Loucy (cell line): ENCODE measurements around the gene EIF4G3.

Source experiments
- H2AFZ ChIP-seq: fragments of 200-600 bp; sonication (generic); 2 replicates; pipeline ENCODE4 v1.6.0; 2016; ENCODE audit warnings: antibody characterized with exemption, mild to moderate bottlenecking, low read length, moderate library complexity
- H3F3A ChIP-seq: fragments of 200-600 bp; 2 replicates; pipeline ENCODE4 v1.6.0; 2016; ENCODE audit warnings: antibody characterized with exemption, low read depth, mild to moderate bottlenecking
- H3K27me3 ChIP-seq: fragments of 200-600 bp; sonication (generic); 2 replicates; pipeline ENCODE4 v1.6.1; 2014; ENCODE audit warnings: low read length, mild to moderate bottlenecking; ENCODE audit not compliant: insufficient read depth, poor library complexity, severe bottlenecking
- H3K36me3 ChIP-seq: fragments of 200-600 bp; sonication (generic); 2 replicates; pipeline ENCODE4 v1.6.1; 2016; ENCODE audit warnings: low read length; ENCODE audit not compliant: insufficient read depth
- H3K4me1 ChIP-seq: fragments of 200-600 bp; sonication (generic); 2 replicates; pipeline ENCODE4 v1.5.1; 2014; ENCODE audit warnings: low read length, mild to moderate bottlenecking; ENCODE audit not compliant: insufficient read depth, poor library complexity, severe bottlenecking
- H3K4me2 ChIP-seq: fragments of 200-600 bp; sonication (generic); 2 replicates; pipeline ENCODE4 v1.6.0; 2014; ENCODE audit warnings: antibody characterized with exemption, low read length, low read depth, mild to moderate bottlenecking; ENCODE audit not compliant: poor library complexity, severe bottlenecking
- H3K4me3 ChIP-seq: fragments of 200-600 bp; sonication (generic); 2 replicates; pipeline ENCODE4 v1.5.1; 2014; ENCODE audit warnings: low read length, mild to moderate bottlenecking, mixed read lengths; ENCODE audit not compliant: poor library complexity, severe bottlenecking
- H3K79me2 ChIP-seq: fragments of 200-600 bp; sonication (generic); 2 replicates; pipeline ENCODE4 v1.6.1; 2014; ENCODE audit warnings: low read length; ENCODE audit not compliant: insufficient read depth
- H3K9ac ChIP-seq: fragments of 200-600 bp; sonication (generic); 2 replicates; pipeline ENCODE4 v1.6.0; 2014; ENCODE audit warnings: mild to moderate bottlenecking, low read depth, low read length, moderate library complexity; ENCODE audit not compliant: poor library complexity, severe bottlenecking
- H3K9me2 ChIP-seq: fragments of 200-600 bp; sonication (generic); replicated peaks from 2 replicates; pipeline ENCODE4 v1.6.1; 2016; ENCODE audit warnings: low read depth, low read length, mixed read lengths
- H3K9me3 ChIP-seq: fragments of 200-600 bp; sonication (generic); 2 replicates; pipeline ENCODE4 v1.6.1; 2014; ENCODE audit warnings: mild to moderate bottlenecking, antibody characterized with exemption, low read length, low read depth; ENCODE audit not compliant: insufficient read depth
- H4K20me1 ChIP-seq: fragments of 200-600 bp; sonication (generic); 2 replicates; pipeline ENCODE4 v1.6.0; 2014; ENCODE audit warnings: antibody characterized with exemption, low read length, mild to moderate bottlenecking; ENCODE audit not compliant: insufficient read depth, poor library complexity, severe bottlenecking
- EZH2phosphoT487 ChIP-seq: fragments of 200-600 bp; IDR thresholded peaks from 2 replicates; pipeline ENCODE4 v1.6.1; 2018; ENCODE audit warnings: antibody characterized with exemption, mild to moderate bottlenecking, moderate library complexity, borderline replicate concordance
- TF ChIP-seq, protein P1 (sequence below): fragments of 200-600 bp; sonication (generic); conservative IDR thresholded peaks from 2 replicates; pipeline ENCODE4 v1.5.1; 2014; ENCODE audit warnings: mild to moderate bottlenecking, antibody characterized with exemption, low read length

The EIF4G3 gene

DNA sequence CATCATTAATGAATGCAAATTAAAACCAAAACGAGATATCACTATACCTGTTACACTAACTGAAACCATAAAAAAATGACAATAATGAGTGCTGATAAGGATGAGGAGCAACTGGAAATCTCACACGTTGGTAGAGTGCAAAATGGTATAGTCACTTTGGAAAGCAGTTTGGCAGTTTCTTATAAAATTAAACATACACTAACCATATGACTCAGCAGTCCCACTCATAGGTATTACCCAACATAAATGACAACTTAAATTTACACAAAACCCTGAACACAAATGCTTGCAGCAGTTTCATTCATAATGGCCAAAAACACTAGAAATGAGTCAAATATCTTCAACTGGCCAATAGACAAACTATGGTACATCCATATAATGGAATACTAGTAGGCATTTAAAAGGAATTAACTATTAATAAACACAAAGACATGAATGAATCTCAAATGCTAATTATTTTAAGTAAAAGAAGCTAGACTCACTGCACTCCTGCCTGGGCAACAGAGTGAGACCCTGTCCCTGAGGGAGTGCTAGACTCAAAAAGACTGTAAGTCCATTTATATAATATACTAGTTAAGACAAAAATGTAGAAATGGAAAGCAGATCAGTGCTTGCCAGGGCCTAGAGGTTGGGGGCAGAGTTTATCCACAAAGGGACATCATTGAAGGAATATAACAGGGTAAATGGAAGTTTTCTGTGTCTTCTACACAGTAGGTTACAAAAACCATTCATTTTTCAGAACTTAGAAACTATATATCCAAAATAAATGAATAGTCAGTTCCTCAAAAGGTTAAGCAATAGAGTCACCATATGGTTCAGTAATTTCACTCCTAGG, 77.4 kb downstream of the EIF4G3 start:
- Histone ChIP-seq H3K4me2 (no peak overlapping the region), H3K4me3 (no peak overlapping the region), H3K9me2 (no peaks in the 10 kb centered on the region), H2AFZ (no peak overlapping the region), H3K4me1 (peaks cover 2% of the 10 kb centered on the region), H4K20me1 (no peaks in the 10 kb centered on the region), H3K27me3 (no peaks in the 10 kb centered on the region), H3K79me2 (peaks cover 3% of the 10 kb centered on the region; the same call in 1 of the 2 replicates), H3K9me3 (no peaks in the 10 kb centered on the region), H3F3A (no peaks in the 10 kb centered on the region), H3K36me3 (0 out of 2 replicates have a peak, but pooled peaks cover 2% of the 10 kb centered on the region), H3K9ac (no peak overlapping the region)
- TF ChIP-seq, protein P1, sequence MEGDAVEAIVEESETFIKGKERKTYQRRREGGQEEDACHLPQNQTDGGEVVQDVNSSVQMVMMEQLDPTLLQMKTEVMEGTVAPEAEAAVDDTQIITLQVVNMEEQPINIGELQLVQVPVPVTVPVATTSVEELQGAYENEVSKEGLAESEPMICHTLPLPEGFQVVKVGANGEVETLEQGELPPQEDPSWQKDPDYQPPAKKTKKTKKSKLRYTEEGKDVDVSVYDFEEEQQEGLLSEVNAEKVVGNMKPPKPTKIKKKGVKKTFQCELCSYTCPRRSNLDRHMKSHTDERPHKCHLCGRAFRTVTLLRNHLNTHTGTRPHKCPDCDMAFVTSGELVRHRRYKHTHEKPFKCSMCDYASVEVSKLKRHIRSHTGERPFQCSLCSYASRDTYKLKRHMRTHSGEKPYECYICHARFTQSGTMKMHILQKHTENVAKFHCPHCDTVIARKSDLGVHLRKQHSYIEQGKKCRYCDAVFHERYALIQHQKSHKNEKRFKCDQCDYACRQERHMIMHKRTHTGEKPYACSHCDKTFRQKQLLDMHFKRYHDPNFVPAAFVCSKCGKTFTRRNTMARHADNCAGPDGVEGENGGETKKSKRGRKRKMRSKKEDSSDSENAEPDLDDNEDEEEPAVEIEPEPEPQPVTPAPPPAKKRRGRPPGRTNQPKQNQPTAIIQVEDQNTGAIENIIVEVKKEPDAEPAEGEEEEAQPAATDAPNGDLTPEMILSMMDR, result no peak
- no peak for TF ChIP-seq EZH2phosphoT487

DNA sequence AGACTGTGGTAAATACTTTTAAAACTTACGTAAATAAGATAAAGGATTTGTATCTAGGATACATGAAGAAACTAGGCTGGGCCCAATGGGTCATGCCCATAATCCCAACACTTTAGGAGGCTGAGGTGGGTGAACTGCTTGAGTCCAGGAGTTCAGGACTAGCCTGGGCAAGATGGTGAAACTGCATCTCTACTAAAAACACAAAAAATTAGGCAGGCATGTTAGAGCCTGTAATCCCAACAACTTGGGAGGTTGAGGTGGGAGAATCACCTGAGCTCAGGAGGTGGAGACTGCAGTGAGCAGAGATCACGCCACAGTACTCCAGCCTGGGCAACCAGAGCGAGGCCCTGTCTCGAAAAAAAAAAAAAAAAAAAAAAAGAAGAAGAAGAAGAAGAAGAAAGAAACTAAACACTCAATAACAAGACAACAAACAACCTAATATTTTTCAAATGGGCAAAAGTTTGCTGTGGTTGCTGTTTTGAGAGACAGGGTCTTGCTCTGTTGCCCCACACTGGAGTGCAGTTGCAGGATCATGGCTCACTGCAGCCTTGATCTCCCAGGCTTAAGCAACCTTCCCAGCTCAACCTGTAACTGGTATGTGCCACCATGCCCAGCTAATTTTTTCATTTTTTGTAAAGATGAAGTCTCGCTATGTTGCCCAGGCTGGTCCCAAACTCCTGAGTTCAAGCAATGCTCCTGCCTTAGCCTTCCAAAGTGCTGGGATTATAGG, 78.3 kb downstream of the EIF4G3 start:
- Histone ChIP-seq H3K4me3 (no peak overlapping the region), H3K27me3 (no peaks in the 10 kb centered on the region), H3K9ac (no peak overlapping the region), H3K4me2 (no peak overlapping the region), H3F3A (no peaks in the 10 kb centered on the region), H3K36me3 (0 out of 2 replicates have a peak, but pooled peaks cover 2% of the 10 kb centered on the region), H3K9me2 (no peaks in the 10 kb centered on the region), H4K20me1 (no peaks in the 10 kb centered on the region), H3K79me2 (peaks cover 3% of the 10 kb centered on the region; the same call in 1 of the 2 replicates), H3K9me3 (no peaks in the 10 kb centered on the region), H2AFZ (no peak overlapping the region), H3K4me1 (peaks cover 2% of the 10 kb centered on the region)
- no peak for TF ChIP-seq EZH2phosphoT487
- TF ChIP-seq, protein P1, result no peak

- peaks cover 3% of the 10 kb centered on the region; the same call in 1 of the 2 replicates for H3K79me2 ChIP-seq
- no peaks in the 10 kb centered on the region for H3K9me3 ChIP-seq
- H3K4me2 ChIP-seq, result no peak overlapping the region
- no peaks in the 10 kb centered on the region for H3K27me3 ChIP-seq
- H3K36me3 ChIP-seq, result no peaks in the 10 kb centered on the region
- TF ChIP-seq EZH2phosphoT487, result no peak
- H3K9ac ChIP-seq, result no peak overlapping the region
- no peaks in the 10 kb centered on the region for H3K9me2 ChIP-seq
- H2AFZ ChIP-seq, result no peak overlapping the region
- no peaks in the 10 kb centered on the region for H4K20me1 ChIP-seq
- no peaks in the 10 kb centered on the region for H3F3A ChIP-seq
- no peak overlapping the region for H3K4me3 ChIP-seq
- peaks cover 2% of the 10 kb centered on the region for H3K4me1 ChIP-seq
These were observed 79.0 kb downstream of the EIF4G3 start for GRCh38 chr1:21097729-21098128.
